NCI-H2107 (cell line): ENCODE results near the gene RPP25L.
A peak's percentile ranks its signal among the peaks of the same experiment; 100 is the strongest.

Source experiments
- DNase-seq: peaks from one replicate; lab custom pipeline; 2025; lab: John Stamatoyannopoulos, UW

The RPP25L gene

GRCh38 chr9:34637356-34638137 lies 25.6 kb upstream of the RPP25L start, which contains the start of gene SIGMAR1:
Gene SIGMAR1, minus strand, starts transcription at chr9:34637787. Its CDS starts 90 bp downstream, at chr9:34637697.
- peak; percentile 87 for DNase-seq

GRCh38 chr9:34636791-34637355 lies 25.0 kb upstream of the RPP25L start:
- DNase-seq = no peak

GRCh38 chr9:34635556-34635955 lies 23.7 kb upstream of the RPP25L start:
- DNase-seq = no peak

GRCh38 chr9:34634551-34635248 lies 22.8 kb upstream of the RPP25L start:
- DNase-seq = no peak

GRCh38 chr9:34633851-34634550 lies 22.1 kb upstream of the RPP25L start:
- peak; percentile 5 for DNase-seq

- no peak for DNase-seq
Observed at GRCh38 chr9:34633166-34633565, 21.3 kb upstream of the RPP25L start.

- DNase-seq = no peak
Observed at GRCh38 chr9:34630402-34631154, 18.7 kb upstream of the RPP25L start.

GRCh38 chr9:34629491-34629808 lies 17.6 kb upstream of the RPP25L start:
- no peak for DNase-seq

GRCh38 chr9:34628656-34629490 lies 17.0 kb upstream of the RPP25L start, which contains the start of gene ARID3C:
Gene ARID3C, minus strand, starts transcription at chr9:34629066. Its CDS starts 1,052 bp downstream, at chr9:34628014.
- DNase-seq = no peak

- DNase-seq = no peak
Observed at GRCh38 chr9:34627716-34628655, 16.1 kb upstream of the RPP25L start.

- no peak for DNase-seq
Observed at GRCh38 chr9:34625186-34625486, 13.2 kb upstream of the RPP25L start.

GRCh38 chr9:34624475-34625185 lies 12.7 kb upstream of the RPP25L start:
- DNase-seq = no peak

- no peak for DNase-seq
Observed at GRCh38 chr9:34623374-34624235, 11.7 kb upstream of the RPP25L start.

GRCh38 chr9:34620061-34620994 lies 8.4 kb upstream of the RPP25L start, which contains the start of gene DCTN3:
Gene DCTN3, minus strand, starts transcription at chr9:34620495. Its CDS starts 31 bp downstream, at chr9:34620464.
- DNase-seq = peak; percentile 91

- no peak for DNase-seq
Observed at GRCh38 chr9:34615132-34615531, 3.2 kb upstream of the RPP25L start.

- peak; percentile 52 for DNase-seq
Observed at GRCh38 chr9:34612788-34613390, 992 bp upstream of the RPP25L start.
